ENCODE measurements around the gene ARHGEF11.

- TF ChIP-seq, protein P1, sequence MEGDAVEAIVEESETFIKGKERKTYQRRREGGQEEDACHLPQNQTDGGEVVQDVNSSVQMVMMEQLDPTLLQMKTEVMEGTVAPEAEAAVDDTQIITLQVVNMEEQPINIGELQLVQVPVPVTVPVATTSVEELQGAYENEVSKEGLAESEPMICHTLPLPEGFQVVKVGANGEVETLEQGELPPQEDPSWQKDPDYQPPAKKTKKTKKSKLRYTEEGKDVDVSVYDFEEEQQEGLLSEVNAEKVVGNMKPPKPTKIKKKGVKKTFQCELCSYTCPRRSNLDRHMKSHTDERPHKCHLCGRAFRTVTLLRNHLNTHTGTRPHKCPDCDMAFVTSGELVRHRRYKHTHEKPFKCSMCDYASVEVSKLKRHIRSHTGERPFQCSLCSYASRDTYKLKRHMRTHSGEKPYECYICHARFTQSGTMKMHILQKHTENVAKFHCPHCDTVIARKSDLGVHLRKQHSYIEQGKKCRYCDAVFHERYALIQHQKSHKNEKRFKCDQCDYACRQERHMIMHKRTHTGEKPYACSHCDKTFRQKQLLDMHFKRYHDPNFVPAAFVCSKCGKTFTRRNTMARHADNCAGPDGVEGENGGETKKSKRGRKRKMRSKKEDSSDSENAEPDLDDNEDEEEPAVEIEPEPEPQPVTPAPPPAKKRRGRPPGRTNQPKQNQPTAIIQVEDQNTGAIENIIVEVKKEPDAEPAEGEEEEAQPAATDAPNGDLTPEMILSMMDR (IDR thresholded peaks at IDR 0.05; ENCODE audit: low read depth, low read length, poor library complexity, severe bottlenecking), result no peak
- no peak for TF ChIP-seq EZH2phosphoT487 (IDR thresholded peaks at IDR 0.05; ENCODE audit: borderline replicate concordance, low read length)
Measured at GRCh38 chr1:156936191-156936590, 109.4 kb downstream of the ARHGEF11 start.

Data from DOHH2 (cell line).